Stimulated activated CD4-positive, alpha-beta T cell treated with anti-CD3 and anti-CD28 coated beads, Interleukin-1b, Interleukin-23, amount 100 ng/mL, for 24 hours (primary cell): Measurements from ENCODE around the gene ARAF.
A peak's percentile ranks its signal among the peaks of the same experiment; 100 is the strongest.

ENCODE experiments used
- DNase-seq, 4 experiments: peaks; one replicate each; pipeline ENCODE4 v3.0.0-alpha.2; 2020; ENCODE audit warnings: low read depth in 4 of 4, low spot score in 1 of 4

The ARAF gene

GRCh38 chrX:47563801-47564315, 2.9 kb downstream of the ARAF start:
- DNase-seq = no peak

GRCh38 chrX:47564438-47565085, 3.6 kb downstream of the ARAF start:
- no peak for DNase-seq

GRCh38 chrX:47566841-47567240, 5.8 kb downstream of the ARAF start:
- DNase-seq = no peak

GRCh38 chrX:47568656-47569295, 7.8 kb downstream of the ARAF start:
- peak in 1 of 4 experiments; percentile 18 for DNase-seq

GRCh38 chrX:47570794-47571193, 9.8 kb downstream of the ARAF start:
- no peak for DNase-seq

- no peak for DNase-seq
Measured at GRCh38 chrX:47571215-47571614, 10.2 kb downstream of the ARAF start.

GRCh38 chrX:47571896-47572295, 10.9 kb downstream of the ARAF start:
- no peak for DNase-seq

- no peak for DNase-seq
Measured at GRCh38 chrX:47572773-47573340, 11.9 kb downstream of the ARAF start.

GRCh38 chrX:47573341-47574075, 12.5 kb downstream of the ARAF start:
- DNase-seq = no peak

- no peak for DNase-seq
Measured at GRCh38 chrX:47574076-47574546, 13.1 kb downstream of the ARAF start.

GRCh38 chrX:47574547-47575301, 13.7 kb downstream of the ARAF start:
- DNase-seq = no peak

- DNase-seq = no peak
Measured at GRCh38 chrX:47576021-47576898, 15.3 kb downstream of the ARAF start.

- no peak for DNase-seq
Measured at GRCh38 chrX:47577424-47577823, 16.4 kb downstream of the ARAF start.

GRCh38 chrX:47577901-47578300, 16.9 kb downstream of the ARAF start:
- no peak for DNase-seq

- no peak for DNase-seq
Measured at GRCh38 chrX:47578692-47579091, 17.7 kb downstream of the ARAF start.

- peak in 1 of 4 experiments; percentile 40 for DNase-seq
Measured at GRCh38 chrX:47579537-47579936, 18.5 kb downstream of the ARAF start.

GRCh38 chrX:47581731-47582647, 21.0 kb downstream of the ARAF start, which contains the start of gene TIMP1:
Gene TIMP1, plus strand, starts transcription at chrX:47582436. Its CDS starts 980 bp downstream, at chrX:47583416.
- DNase-seq = peak; percentile 37 to 75 (median 52)

- DNase-seq = no peak
Measured at GRCh38 chrX:47583240-47583861, 22.3 kb downstream of the ARAF start.
